ENCODE measurements around the gene KLHDC8B. TPM values are rescaled to one million over a fixed set of nuclear protein-coding genes. Genes with fewer than 3 reads are reported as not detected.
"Not testable (repeated sequence)": the region's sequence is repeated elsewhere in the genome, so short reads cannot be mapped to it uniquely, and the experiment has no call there.

KLHDC8B gene
- total RNA-seq, 1 donor from 2014 or later = 10.1 TPM

- Histone ChIP-seq H3K27me3 (ENCODE audit: control insufficient read depth, insufficient read depth, low read length) (no peaks in the 10 kb centered on the region), H3K4me3 (ENCODE audit: low read depth, low read length) (peak overlapping the region; percentile 31), H3K36me3 (ENCODE audit: control insufficient read depth, insufficient read depth, low read length) (no peaks in the 10 kb centered on the region)
- TF ChIP-seq CTCF (IDR thresholded peaks at IDR 0.05; ENCODE audit: insufficient read depth, low read length, poor library complexity, severe bottlenecking) = no peak
- peak; percentile 54 for DNase-seq (ENCODE audit: low read depth)
Observed at GRCh38 chr3:49199239-49199899, 28.0 kb downstream of the KLHDC8B start.

- no peaks in the 10 kb centered on the region for H3K36me3 ChIP-seq (ENCODE audit: control insufficient read depth, insufficient read depth, low read length)
- TF ChIP-seq CTCF (IDR thresholded peaks at IDR 0.05; ENCODE audit: insufficient read depth, low read length, poor library complexity, severe bottlenecking) = no peak
- H3K27me3 ChIP-seq (ENCODE audit: control insufficient read depth, insufficient read depth, low read length) = no peaks in the 10 kb centered on the region
- peak overlapping the region; percentile 31 for H3K4me3 ChIP-seq (ENCODE audit: low read depth, low read length)
- DNase-seq (ENCODE audit: low read depth) = no peak
Observed at GRCh38 chr3:49199900-49200281, 28.5 kb downstream of the KLHDC8B start.

GRCh38 chr3:49213541-49213943, 42.1 kb downstream of the KLHDC8B start:
- Histone ChIP-seq H3K36me3 (ENCODE audit: control insufficient read depth, insufficient read depth, low read length) (no peaks in the 10 kb centered on the region), H3K27me3 (ENCODE audit: control insufficient read depth, insufficient read depth, low read length) (no peaks in the 10 kb centered on the region), H3K4me3 (ENCODE audit: low read depth, low read length) (no peak overlapping the region)
- no peak for TF ChIP-seq CTCF (IDR thresholded peaks at IDR 0.05; ENCODE audit: insufficient read depth, low read length, poor library complexity, severe bottlenecking)
- no peak for DNase-seq (ENCODE audit: low read depth)

- H3K36me3 ChIP-seq (ENCODE audit: control insufficient read depth, insufficient read depth, low read length) = no peaks in the 10 kb centered on the region
- no peak overlapping the region for H3K4me3 ChIP-seq (ENCODE audit: low read depth, low read length)
- no peak for DNase-seq (ENCODE audit: low read depth)
- TF ChIP-seq CTCF (IDR thresholded peaks at IDR 0.05; ENCODE audit: insufficient read depth, low read length, poor library complexity, severe bottlenecking) = no peak
- H3K27me3 ChIP-seq (ENCODE audit: control insufficient read depth, insufficient read depth, low read length) = no peaks in the 10 kb centered on the region
Observed at GRCh38 chr3:49213998-49214397, 42.6 kb downstream of the KLHDC8B start.

GRCh38 chr3:49216687-49217086, 45.3 kb downstream of the KLHDC8B start:
- H3K4me3 ChIP-seq (ENCODE audit: low read depth, low read length); DNase-seq (ENCODE audit: low read depth); H3K27me3 ChIP-seq (ENCODE audit: control insufficient read depth, insufficient read depth, low read length); H3K36me3 ChIP-seq (ENCODE audit: control insufficient read depth, insufficient read depth, low read length): not testable (repeated sequence)

GRCh38 chr3:49217108-49217507, 45.7 kb downstream of the KLHDC8B start:
- H3K36me3 ChIP-seq (ENCODE audit: control insufficient read depth, insufficient read depth, low read length); H3K4me3 ChIP-seq (ENCODE audit: low read depth, low read length); H3K27me3 ChIP-seq (ENCODE audit: control insufficient read depth, insufficient read depth, low read length); DNase-seq (ENCODE audit: low read depth): not testable (repeated sequence)

Data from kidney epithelial cell (primary cell).